Activated CD8-positive, alpha-beta memory T cell treated with anti-CD3 and anti-CD28 coated beads, Interleukin-2, amount 10 ng/mL, durations not matched to agents 7 days and 5 days (primary cell): ENCODE data around the gene FADS2. TPM values are rescaled to one million over a fixed set of nuclear protein-coding genes. Genes with fewer than 3 reads are reported as not detected.
A peak's percentile ranks its signal among the peaks of the same experiment; 100 is the strongest.

ENCODE experiments used
- ATAC-seq: fragments of 150-1000 bp; cut with Tn5 transposase; one replicate; pipeline ENCODE4 v1.10.0; 2021; ENCODE audit warnings: moderate library complexity
- CTCF ChIA-PET: fragments of 350-600 bp; sonication (Branson Sonifier 250); formaldehyde crosslinking; loops from one replicate; lab custom pipeline; 2021; ENCODE audit warnings: antibody characterized with exemption; lab: Charles Lee
- DNase-seq: peaks from one replicate; pipeline ENCODE4 v3.0.0-alpha.2; 2020
- H3K27ac Mint-ChIP-seq: one replicate; pipeline ENCODE4 v1.8.0; 2021; ENCODE audit warnings: mild to moderate bottlenecking, mixed read lengths
- H3K27me3 Mint-ChIP-seq: one replicate; pipeline ENCODE4 v1.8.0; 2021; ENCODE audit warnings: mixed read lengths
- H3K36me3 Mint-ChIP-seq: one replicate; pipeline ENCODE4 v1.8.0; 2021; ENCODE audit warnings: mild to moderate bottlenecking, mixed read lengths
- H3K4me1 Mint-ChIP-seq: one replicate; pipeline ENCODE4 v1.8.0; 2021; ENCODE audit warnings: mixed read lengths
- H3K4me3 Mint-ChIP-seq: one replicate; pipeline ENCODE4 v1.8.0; 2021; ENCODE audit warnings: mild to moderate bottlenecking, moderate library complexity, mixed read lengths
- H3K9me3 Mint-ChIP-seq: one replicate; pipeline ENCODE4 v1.8.0; 2022; ENCODE audit warnings: low read depth, mixed read lengths
- total RNA-seq, 2 experiments: library from RNA; stranded (reverse); gene quantifications; one replicate each; pipeline ENCODE4 v1.2.3, GENCODE V29; 2021

FADS2 gene
- total RNA-seq, 2 experiments from 2014 or later, result 174 to 184 TPM

DNA sequence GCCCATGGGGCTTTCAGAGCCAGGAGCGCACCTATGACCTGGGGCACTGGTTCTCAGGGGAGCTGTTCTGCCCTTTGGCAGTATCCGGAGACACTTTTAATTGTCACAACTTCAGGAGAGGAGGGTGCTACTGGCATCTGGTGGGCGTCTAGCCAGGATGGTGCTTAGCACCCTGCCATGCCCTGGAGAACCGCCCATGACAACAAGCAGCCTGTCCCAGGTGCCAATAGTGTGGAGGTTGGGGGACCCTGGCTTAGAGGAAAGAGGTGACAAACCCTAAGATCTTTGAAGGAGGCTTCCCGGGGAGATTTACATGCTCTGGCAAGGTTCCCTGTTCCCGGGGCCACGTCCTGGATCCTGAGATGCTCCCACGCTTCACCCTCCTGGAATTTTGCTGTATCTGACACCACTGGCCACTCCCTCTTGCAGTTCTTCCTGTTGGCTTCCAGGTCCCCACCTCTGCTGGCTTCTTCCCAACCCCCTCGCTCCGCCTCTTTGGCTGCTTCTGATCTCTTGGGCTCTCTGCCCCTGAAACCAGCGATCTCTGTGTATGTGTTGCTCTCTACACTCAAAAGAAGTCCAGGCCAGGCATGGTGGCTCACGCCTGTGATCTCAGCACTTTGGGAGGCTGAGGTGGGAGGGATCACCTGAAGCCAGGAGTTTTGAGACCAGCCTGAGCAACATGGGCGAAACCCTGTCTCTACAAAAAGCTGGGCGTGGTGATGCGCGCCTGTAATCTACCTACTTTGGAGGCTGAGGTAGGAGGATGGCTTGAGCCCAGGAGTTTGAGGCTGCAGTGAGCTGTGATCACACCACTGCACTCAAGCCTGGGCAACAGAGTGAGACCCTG lies 32.2 kb downstream of the FADS2 start:
- DNase-seq (no peak), ATAC-seq (no peak)
- Mint-ChIP-seq H3K4me1 (no peaks in the 10 kb centered on the region), H3K27ac (no peak overlapping the region), H3K27me3 (no peaks in the 10 kb centered on the region), H3K4me3 (no peak overlapping the region), H3K36me3 (peaks cover 21% of the 10 kb centered on the region), H3K9me3 (no peaks in the 10 kb centered on the region)
- CTCF ChIA-PET, result interaction anchor here (1.1 to 1.4 kb wide), 3 partner anchors 11 to 88 kb away, joined by 3 to 4 read pairs (median 3); no protein-coding TSS in a partner anchor

DNA sequence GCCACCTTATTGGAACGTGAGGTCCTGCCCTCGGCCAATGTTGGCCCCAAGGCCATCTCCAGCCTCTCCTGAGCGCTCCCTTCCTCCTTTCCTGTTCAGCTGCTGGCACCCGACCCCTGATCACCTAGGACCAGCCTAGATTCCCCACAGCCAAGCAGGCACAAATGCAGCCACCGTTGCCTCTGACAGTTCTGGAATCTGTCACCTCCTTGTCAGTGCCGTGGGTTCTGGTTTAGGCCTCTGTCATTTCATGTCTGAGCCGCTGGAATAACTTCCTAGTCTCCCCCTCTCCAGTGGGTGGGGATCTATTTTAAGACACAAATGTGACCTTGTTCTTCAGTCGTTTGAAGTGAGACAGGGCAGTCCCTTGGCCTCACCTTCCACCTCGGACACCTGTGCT lies 33.5 kb downstream of the FADS2 start:
- Mint-ChIP-seq H3K27me3 (no peaks in the 10 kb centered on the region), H3K4me3 (no peak overlapping the region), H3K9me3 (no peaks in the 10 kb centered on the region), H3K36me3 (peaks cover 23% of the 10 kb centered on the region), H3K4me1 (no peaks in the 10 kb centered on the region), H3K27ac (no peak overlapping the region)
- DNase-seq (no peak), ATAC-seq (no peak)
- CTCF ChIA-PET, result interaction anchor here (1.1 kb wide), 2 partner anchors 37 to 86 kb away, joined by 3 to 4 read pairs; no protein-coding TSS in a partner anchor

DNA sequence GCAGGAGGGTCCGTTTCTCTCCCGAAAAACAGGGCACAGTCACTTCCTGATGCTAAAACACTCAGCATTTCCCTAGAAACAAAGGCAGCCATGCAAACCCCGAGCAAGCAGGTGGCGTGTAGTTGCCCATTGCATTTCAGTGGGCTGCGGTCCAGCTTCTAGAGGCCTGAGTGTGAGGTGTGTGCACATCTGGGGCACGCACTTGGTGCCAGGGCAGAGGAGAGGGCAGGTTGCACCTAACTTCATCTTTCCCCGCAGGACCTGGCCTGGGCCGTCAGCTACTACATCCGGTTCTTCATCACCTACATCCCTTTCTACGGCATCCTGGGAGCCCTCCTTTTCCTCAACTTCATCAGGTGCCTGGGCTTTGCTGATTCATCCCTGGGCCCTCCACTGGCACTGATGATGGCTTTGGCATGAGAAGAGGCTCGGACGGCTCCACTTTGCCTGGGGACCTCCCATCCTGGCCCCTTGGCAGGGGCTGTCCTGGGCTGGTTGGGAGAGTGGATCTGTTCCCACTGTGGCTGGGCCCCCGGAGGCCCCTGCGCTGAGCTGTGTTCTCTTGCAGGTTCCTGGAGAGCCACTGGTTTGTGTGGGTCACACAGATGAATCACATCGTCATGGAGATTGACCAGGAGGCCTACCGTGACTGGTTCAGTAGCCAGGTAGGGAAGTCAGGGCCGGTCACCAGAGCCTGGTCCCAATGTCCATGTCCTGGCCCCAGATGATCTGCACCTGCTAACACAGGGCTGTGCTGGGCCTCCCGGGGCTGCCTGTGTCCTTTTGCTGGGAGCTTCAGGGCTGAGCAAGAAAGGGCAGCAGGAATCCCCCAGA lies 34.8 kb downstream of the FADS2 start:
- H3K27me3 Mint-ChIP-seq, result no peaks in the 10 kb centered on the region
- CTCF ChIA-PET, result interaction anchor here (0.9 kb wide), 1 partner anchor 8 kb away, joined by 3 read pairs; no protein-coding TSS in a partner anchor
- no peak for ATAC-seq
- no peak overlapping the region for H3K4me3 Mint-ChIP-seq
- DNase-seq, result no peak
- H3K4me1 Mint-ChIP-seq, result no peaks in the 10 kb centered on the region
- H3K36me3 Mint-ChIP-seq, result peaks cover 22% of the 10 kb centered on the region
- no peak overlapping the region for H3K27ac Mint-ChIP-seq
- no peaks in the 10 kb centered on the region for H3K9me3 Mint-ChIP-seq

DNA sequence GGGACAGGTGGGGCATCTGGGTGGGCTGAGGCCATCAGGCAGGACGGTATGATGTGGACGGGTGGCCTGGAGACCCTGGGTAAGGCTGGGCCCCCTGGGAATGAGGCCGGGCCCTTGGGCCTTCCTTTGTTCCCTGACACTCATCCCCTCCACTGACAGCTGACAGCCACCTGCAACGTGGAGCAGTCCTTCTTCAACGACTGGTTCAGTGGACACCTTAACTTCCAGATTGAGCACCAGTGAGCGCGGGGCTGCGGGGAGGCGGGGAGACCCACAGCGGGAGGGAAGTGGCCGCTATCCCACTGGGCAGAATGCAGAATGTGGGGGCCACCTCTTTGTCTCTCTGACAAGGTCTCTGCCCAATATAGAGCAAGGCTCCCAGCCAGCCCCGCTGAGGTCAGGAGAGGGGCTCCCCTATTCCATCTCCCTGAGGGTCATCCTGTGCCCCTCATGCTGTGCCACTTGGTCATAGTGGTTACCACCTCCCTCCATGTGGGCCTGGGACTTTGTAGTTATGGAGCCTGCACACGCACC lies 35.5 kb downstream of the FADS2 start:
- H3K27ac Mint-ChIP-seq, result no peak overlapping the region
- peaks cover 22% of the 10 kb centered on the region for H3K36me3 Mint-ChIP-seq
- no peaks in the 10 kb centered on the region for H3K27me3 Mint-ChIP-seq
- no peaks in the 10 kb centered on the region for H3K4me1 Mint-ChIP-seq
- ATAC-seq, result peak; percentile 20
- H3K4me3 Mint-ChIP-seq, result no peak overlapping the region
- CTCF ChIA-PET, result interaction anchor here (1.0 to 1.5 kb wide), 2 partner anchors 34 to 83 kb away, joined by 3 read pairs; no protein-coding TSS in a partner anchor
- DNase-seq, result no peak
- H3K9me3 Mint-ChIP-seq, result no peaks in the 10 kb centered on the region

DNA sequence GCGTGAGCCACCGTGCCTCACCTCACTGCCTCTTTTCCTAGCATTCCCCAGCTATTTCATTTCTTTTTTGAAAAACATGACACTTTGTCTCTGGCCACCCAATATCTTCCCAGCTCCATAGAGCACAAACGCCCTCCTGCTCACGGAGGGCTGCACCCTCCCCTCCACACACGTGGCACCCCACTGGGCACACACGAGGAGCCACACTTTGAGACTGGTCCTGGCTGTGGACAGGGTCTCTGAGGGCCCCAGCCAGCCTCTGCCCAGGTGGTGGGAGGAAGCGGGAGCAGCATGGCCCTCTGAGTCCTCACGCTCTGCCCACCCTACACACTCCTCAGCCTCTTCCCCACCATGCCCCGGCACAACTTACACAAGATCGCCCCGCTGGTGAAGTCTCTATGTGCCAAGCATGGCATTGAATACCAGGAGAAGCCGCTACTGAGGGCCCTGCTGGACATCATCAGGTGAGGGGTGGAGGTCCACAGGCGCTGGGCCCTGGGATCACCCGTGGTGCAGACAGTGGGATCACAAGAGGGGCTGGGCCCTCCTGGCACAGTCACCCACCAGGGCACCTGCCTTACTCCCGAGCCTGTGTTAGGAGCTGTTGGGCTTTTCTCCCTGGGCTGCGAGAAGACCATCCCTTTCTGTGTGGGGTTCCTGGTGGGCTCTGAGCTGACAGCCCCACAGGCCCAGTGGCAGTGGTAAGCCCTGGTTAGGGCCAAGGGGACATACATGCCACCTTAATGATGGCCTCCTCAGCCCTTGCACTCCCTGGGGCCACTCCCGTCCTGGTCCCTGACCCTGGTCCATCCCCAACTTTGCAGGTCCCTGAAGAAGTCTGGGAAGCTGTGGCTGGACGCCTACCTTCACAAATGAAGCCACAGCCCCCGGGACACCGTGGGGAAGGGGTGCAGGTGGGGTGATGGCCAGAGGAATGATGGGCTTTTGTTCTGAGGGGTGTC lies 37.0 kb downstream of the FADS2 start:
- CTCF ChIA-PET, result interaction anchor here (0.5 to 1.5 kb wide), 3 partner anchors 32 to 92 kb away, joined by 3 read pairs; no protein-coding TSS in a partner anchor

DNA sequence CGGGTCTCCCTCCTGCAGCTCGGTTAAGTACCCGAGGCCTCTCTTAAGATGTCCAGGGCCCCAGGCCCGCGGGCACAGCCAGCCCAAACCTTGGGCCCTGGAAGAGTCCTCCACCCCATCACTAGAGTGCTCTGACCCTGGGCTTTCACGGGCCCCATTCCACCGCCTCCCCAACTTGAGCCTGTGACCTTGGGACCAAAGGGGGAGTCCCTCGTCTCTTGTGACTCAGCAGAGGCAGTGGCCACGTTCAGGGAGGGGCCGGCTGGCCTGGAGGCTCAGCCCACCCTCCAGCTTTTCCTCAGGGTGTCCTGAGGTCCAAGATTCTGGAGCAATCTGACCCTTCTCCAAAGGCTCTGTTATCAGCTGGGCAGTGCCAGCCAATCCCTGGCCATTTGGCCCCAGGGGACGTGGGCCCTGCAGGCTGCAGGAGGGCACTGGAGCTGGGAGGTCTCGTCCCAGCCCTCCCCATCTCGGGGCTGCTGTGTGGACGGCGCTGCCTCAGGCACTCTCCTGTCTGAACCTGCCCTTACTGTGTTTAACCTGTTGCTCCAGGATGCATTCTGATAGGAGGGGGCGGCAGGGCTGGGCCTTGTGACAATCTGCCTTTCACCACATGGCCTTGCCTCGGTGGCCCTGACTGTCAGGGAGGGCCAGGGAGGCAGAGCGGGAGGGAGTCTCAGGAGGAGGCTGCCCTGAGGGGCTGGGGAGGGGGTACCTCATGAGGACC lies 38.3 kb downstream of the FADS2 start:
- CTCF ChIA-PET, result interaction anchor here (0.5 to 0.9 kb wide), 4 partner anchors 30 to 133 kb away, joined by 3 read pairs; no protein-coding TSS in a partner anchor
- H3K27ac Mint-ChIP-seq, result no peak overlapping the region

More for the DNA sequence above, 37.0 kb downstream of the FADS2 start:
- Mint-ChIP-seq H3K36me3 (peaks cover 11% of the 10 kb centered on the region), H3K27me3 (no peaks in the 10 kb centered on the region), H3K9me3 (no peaks in the 10 kb centered on the region), H3K4me1 (no peaks in the 10 kb centered on the region), H3K4me3 (no peak overlapping the region), H3K27ac (no peak overlapping the region)
- DNase-seq (no peak), ATAC-seq (no peak)

DNA sequence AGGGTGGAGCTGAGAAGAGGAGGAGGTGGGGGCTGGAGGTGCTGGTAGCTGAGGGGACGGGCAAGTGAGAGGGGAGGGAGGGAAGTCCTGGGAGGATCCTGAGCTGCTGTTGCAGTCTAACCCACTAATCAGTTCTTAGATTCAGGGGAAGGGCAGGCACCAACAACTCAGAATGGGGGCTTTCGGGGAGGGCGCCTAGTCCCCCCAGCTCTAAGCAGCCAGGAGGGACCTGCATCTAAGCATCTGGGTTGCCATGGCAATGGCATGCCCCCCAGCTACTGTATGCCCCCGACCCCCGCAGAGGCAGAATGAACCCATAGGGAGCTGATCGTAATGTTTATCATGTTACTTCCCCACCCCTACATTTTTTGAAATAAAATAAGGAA lies 38.9 kb downstream of the FADS2 start:
- CTCF ChIA-PET, result interaction anchor here (0.7 to 1.0 kb wide), 4 partner anchors 29 to 215 kb away, joined by 3 read pairs; no protein-coding TSS in a partner anchor
- Mint-ChIP-seq H3K9me3 (no peaks in the 10 kb centered on the region), H3K4me3 (no peak overlapping the region), H3K27ac (no peak overlapping the region), H3K27me3 (peaks cover 4% of the 10 kb centered on the region), H3K4me1 (peaks cover 5% of the 10 kb centered on the region), H3K36me3 (peaks cover 5% of the 10 kb centered on the region)
- no peak for ATAC-seq
- DNase-seq, result no peak

More for the DNA sequence above, 38.3 kb downstream of the FADS2 start:
- no peak for DNase-seq
- H3K4me3 Mint-ChIP-seq, result no peak overlapping the region
- peaks cover 3% of the 10 kb centered on the region for H3K27me3 Mint-ChIP-seq
- no peak for ATAC-seq
- peaks cover 5% of the 10 kb centered on the region for H3K36me3 Mint-ChIP-seq
- H3K4me1 Mint-ChIP-seq, result peaks cover 3% of the 10 kb centered on the region
- no peaks in the 10 kb centered on the region for H3K9me3 Mint-ChIP-seq

DNA sequence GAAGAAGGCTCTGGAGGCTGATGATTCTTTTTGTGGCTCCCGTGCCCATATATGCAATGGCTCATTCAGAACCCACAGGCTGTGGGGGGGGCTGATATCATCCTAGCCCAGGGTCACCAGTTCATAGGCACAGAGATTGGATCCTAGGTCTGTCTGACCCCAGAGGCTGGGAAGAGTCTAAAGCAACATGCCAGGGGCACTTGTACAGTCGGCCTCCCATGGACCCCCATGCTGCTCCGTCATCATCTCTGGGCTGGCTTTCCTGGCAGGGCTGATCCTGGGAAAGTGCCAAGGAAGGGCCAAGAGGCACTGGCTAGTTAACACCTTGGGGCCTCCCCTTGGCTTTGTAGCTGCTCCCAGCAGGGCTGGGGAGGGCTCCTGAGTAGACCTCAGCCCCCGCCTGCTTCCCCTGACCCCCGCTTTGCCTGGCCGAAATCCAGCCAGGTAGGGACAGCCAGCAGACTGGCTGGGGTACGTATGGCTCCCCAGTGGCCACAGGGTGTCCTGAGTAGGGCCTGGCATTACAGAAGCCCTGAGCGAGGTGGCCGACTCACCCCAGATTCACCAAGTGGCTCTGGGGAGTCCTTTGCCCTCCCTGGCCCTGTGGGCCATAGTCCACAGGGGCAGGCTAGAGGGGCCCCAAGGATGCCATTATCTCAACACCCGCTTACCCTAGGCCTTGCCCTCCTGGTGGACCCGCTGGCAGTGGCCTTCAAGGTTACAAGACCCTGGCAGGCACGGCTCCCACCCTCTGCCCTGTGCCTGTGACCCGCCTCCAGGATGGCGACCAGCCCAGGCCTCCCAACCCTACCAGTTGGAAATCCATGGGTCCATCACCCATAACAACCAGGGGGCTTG lies 40.7 kb downstream of the FADS2 start:
- H3K27ac Mint-ChIP-seq, result no peak overlapping the region
- CTCF ChIA-PET, result interaction anchor here (2.4 to 4.9 kb wide), 4 partner anchors 23 to 213 kb away, joined by 17 to 33 read pairs (median 28); partner anchors contain the start of gene FADS3
- peaks cover 5% of the 10 kb centered on the region for H3K4me1 Mint-ChIP-seq
- H3K4me3 Mint-ChIP-seq, result no peak overlapping the region
- no peaks in the 10 kb centered on the region for H3K9me3 Mint-ChIP-seq
- peaks cover 5% of the 10 kb centered on the region for H3K36me3 Mint-ChIP-seq
- ATAC-seq (no peak), DNase-seq (no peak)
- peaks cover 4% of the 10 kb centered on the region for H3K27me3 Mint-ChIP-seq

DNA sequence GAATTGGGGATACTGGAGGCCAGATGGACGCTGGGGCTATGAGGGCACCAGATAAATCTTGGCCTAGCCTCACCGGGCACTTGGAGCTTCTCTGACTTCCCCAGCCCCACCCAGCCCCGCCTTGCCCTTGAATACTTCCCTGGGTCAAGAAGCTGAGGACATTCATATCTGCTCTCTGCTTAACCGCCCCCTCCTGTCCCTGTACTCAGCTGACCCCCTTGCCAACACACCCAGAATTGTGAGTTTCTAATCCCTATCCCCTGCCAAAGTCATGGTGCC lies 41.3 kb downstream of the FADS2 start:
- Mint-ChIP-seq H3K27me3 (peaks cover 4% of the 10 kb centered on the region), H3K4me1 (peaks cover 5% of the 10 kb centered on the region), H3K9me3 (no peaks in the 10 kb centered on the region), H3K36me3 (peaks cover 5% of the 10 kb centered on the region), H3K27ac (no peak overlapping the region), H3K4me3 (no peak overlapping the region)
- ATAC-seq (no peak), DNase-seq (no peak)
- CTCF ChIA-PET, result interaction anchor here (2.4 to 4.9 kb wide), 4 partner anchors 23 to 212 kb away, joined by 17 to 33 read pairs (median 28); partner anchors contain the start of gene FADS3

DNA sequence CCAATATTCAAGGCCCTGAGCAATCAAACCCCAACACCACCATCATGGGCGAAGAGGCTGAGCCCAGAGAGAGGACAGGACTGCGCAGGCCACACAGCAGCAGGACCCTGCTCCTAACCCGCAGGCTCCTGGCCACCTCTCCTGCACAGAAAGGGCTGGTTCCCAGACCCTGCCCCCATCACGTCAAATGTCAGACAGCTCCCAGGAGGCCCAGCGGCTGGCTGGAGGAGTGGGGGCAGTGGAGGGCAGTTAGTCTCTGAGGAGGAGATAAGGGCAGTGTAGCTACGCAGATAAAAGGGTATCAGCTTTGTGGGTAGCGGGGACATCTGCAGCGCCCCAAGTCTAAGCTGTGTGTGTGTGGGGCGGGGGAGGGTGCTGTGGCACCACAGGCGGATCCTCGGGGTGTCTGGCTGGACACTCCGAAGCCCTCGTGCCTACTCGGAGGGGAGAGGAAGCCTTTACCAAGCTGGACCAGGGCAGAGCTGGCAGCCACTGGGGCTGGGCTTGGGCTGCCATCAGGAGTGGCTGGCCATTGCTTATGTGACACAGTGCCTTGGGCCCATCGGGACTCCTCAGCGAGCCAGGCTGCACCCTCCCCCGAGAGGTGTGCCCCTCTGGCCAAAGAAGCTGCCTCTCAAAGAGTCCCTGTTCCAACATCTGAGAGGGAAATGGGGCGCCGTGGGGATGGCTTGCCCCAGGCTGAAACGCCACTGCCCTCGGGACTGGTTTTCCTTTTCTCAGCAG lies 41.8 kb downstream of the FADS2 start:
- H3K27me3 Mint-ChIP-seq, result peaks cover 4% of the 10 kb centered on the region
- peaks cover 3% of the 10 kb centered on the region for H3K36me3 Mint-ChIP-seq
- no peak overlapping the region for H3K4me3 Mint-ChIP-seq
- no peak overlapping the region for H3K27ac Mint-ChIP-seq
- CTCF ChIA-PET, result interaction anchor here (0.6 to 5.1 kb wide), 16 partner anchors 8 to 242 kb away, joined by 3 to 40 read pairs (median 4); partner anchors contain the start of gene FADS3
- ATAC-seq (no peak), DNase-seq (no peak)
- H3K4me1 Mint-ChIP-seq, result peaks cover 5% of the 10 kb centered on the region
- no peaks in the 10 kb centered on the region for H3K9me3 Mint-ChIP-seq
